BJ (cell line): ENCODE measurements around the gene APBA2. TPM values are rescaled to one million over a fixed set of nuclear protein-coding genes. Genes with fewer than 3 reads are reported as not detected.

Source experiments
- CTCF ChIA-PET: fragments of 350-600 bp; formaldehyde crosslinking; extraction: SDS; loops from one replicate; lab custom pipeline; 2021; ENCODE audit warnings: antibody characterized with exemption, inconsistent platforms; lab: Yijun Ruan, JAX
- POLR2A ChIA-PET: fragments of 300-600 bp; sonication (Branson Sonifier 250); formaldehyde crosslinking; extraction: SDS; loops from one replicate; lab custom pipeline; 2021; ENCODE audit warnings: antibody characterized with exemption; lab: Charles Lee
- DNase-seq: peaks from one replicate; pipeline ENCODE4 v3.0.0-alpha.2; 2011; ENCODE audit warnings: low read depth
- H3K27me3 ChIP-seq: 2 replicates; pipeline ENCODE4 v1.6.0; 2011; ENCODE audit warnings: low read length; ENCODE audit not compliant: control insufficient read depth, insufficient read depth
- H3K36me3 ChIP-seq: 2 replicates; pipeline ENCODE4 v1.5.1; 2011; ENCODE audit warnings: low read length; ENCODE audit not compliant: control insufficient read depth, insufficient read depth
- H3K4me3 ChIP-seq: 2 replicates; pipeline ENCODE4 v1.5.1; 2011; ENCODE audit warnings: low read depth, mild to moderate bottlenecking, control low read depth, low read length
- CTCF ChIP-seq: IDR thresholded peaks from 2 replicates; pipeline ENCODE4 v1.5.1; 2011; ENCODE audit warnings: low read depth, mild to moderate bottlenecking, control low read depth, inconsistent platforms, low read length, moderate library complexity; ENCODE audit not compliant: insufficient read depth
- polyA plus RNA-seq: library from polyadenylated mRNA; depleted of rRNA; stranded (reverse); fragments of >200 nt; gene quantifications from 2 replicates; pipeline ENCODE4 v1.2.3, GENCODE V29; 2011

APBA2 gene
- polyA plus RNA-seq, 1 experiment = 15.1 TPM

GRCh38 chr15:28912422-28912821 lies 26.6 kb downstream of the APBA2 start:
- no peak for DNase-seq
- H3K36me3 ChIP-seq = no peaks in the 10 kb centered on the region
- no peak overlapping the region for H3K4me3 ChIP-seq
- CTCF ChIA-PET = interaction anchor here (1.1 to 3.5 kb wide), 2 partner anchors 10 to 24 kb away, joined by 3 to 11 read pairs; no protein-coding TSS in a partner anchor
- H3K27me3 ChIP-seq = no peaks in the 10 kb centered on the region
- POLR2A ChIA-PET = no interaction called here
- TF ChIP-seq CTCF = no peak

- no peak for TF ChIP-seq CTCF
- ChIA-PET CTCF (interaction anchor here (1.1 to 3.5 kb wide), 3 partner anchors 11 to 190 kb away, joined by 3 to 11 read pairs (median 7); no protein-coding TSS in a partner anchor), POLR2A (no interaction called here)
- Histone ChIP-seq H3K36me3 (no peaks in the 10 kb centered on the region), H3K4me3 (no peak overlapping the region), H3K27me3 (no peaks in the 10 kb centered on the region)
- DNase-seq = no peak
These were observed 27.5 kb downstream of the APBA2 start for GRCh38 chr15:28913171-28913765.

DNA sequence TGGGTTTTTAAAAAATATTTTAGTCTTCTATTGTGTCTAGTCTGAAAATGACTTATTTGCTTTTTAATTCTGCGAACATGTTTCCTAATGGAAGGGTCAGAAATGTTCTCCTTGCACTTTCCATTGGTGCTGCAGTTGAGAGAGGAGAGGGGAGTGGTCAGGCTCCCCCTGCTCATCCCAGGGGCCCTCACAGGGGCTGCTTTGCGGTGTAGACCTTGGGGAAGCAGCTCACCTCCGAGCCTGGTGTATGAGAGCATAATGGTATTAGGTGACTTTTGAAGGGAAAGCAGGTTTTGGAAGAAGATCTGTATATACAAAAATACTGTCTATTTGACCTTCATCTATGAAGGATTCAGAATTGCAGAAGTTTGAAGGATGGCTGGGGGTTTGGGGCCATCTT lies 28.3 kb downstream of the APBA2 start:
- Histone ChIP-seq H3K36me3 (no peaks in the 10 kb centered on the region), H3K27me3 (no peaks in the 10 kb centered on the region), H3K4me3 (no peak overlapping the region)
- no peak for TF ChIP-seq CTCF
- ChIA-PET CTCF (interaction anchor here (1.6 to 3.5 kb wide), 2 partner anchors 12 to 189 kb away, joined by 7 to 11 read pairs; no protein-coding TSS in a partner anchor), POLR2A (no interaction called here)
- DNase-seq = no peak

DNA sequence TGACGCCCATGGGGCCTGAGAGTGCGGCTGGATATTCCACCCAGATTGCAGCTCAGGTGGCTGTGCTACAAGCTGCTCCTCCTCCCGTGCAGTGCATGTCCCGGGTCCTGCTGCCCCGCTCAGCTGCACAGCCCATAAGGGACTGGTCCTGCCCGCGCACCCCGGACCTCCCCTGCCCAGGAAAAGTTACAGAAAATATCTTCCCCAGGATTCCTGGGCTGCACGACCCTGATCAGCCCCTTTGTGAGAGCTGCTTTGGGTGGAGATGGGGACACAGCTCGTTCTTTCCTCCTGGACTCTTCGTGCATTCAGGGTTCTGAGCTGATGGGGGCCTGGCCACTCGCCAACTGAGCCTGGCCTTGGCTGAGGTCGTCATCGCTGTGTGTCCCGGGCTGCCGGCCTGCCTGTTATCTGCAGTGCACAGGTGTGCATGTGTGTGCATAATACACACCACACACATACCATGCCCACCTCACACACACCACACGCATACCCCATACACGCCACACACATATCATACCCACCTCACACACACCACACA lies 28.8 kb downstream of the APBA2 start:
- Histone ChIP-seq H3K36me3 (no peaks in the 10 kb centered on the region), H3K27me3 (no peaks in the 10 kb centered on the region), H3K4me3 (no peak overlapping the region)
- no peak for DNase-seq
- ChIA-PET CTCF (interaction anchor here (1.6 to 3.5 kb wide), 2 partner anchors 12 to 189 kb away, joined by 7 to 11 read pairs; no protein-coding TSS in a partner anchor), POLR2A (no interaction called here)
- TF ChIP-seq CTCF = no peak

DNA sequence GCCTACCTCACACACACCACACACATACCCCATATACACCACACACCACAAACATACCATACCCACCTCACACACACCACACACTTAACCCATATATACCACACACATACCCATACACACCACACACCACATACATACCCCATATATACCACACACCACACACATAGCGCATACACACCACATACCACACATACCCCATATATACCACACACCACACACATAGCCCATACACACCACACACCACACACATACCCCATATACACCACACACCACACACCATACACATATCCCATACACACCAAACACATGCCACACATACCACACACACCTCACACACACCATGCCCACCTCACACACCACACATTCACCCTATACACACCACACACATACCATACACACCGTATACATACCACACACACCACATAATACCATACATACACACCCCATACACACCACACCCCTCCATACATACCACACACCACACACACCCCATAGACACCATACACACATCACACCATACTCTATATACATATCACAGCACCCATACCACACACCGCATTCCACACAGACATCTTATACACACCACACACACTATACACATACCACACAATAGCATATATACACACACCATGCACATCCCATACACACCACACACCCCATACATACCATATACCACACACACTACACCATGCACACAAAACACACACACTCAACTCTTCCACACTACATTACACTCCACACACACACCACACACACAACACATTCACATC lies 29.5 kb downstream of the APBA2 start:
- H3K4me3 ChIP-seq = no peak overlapping the region
- no peaks in the 10 kb centered on the region for H3K27me3 ChIP-seq
- CTCF ChIA-PET = no interaction called here
- no peak for TF ChIP-seq CTCF
- H3K36me3 ChIP-seq = no peaks in the 10 kb centered on the region
- DNase-seq = no peak
- POLR2A ChIA-PET = no interaction called here
